Activated CD8-positive, alpha-beta memory T cell treated with anti-CD3 and anti-CD28 coated beads, Interleukin-2, amount 50 U/mL, for 24 hours (primary cell): Measurements from ENCODE around the gene SLC35A4.
"Not testable (repeated sequence)": the region's sequence is repeated elsewhere in the genome, so short reads cannot be mapped to it uniquely, and the experiment has no call there.

Source experiments
- DNase-seq: peaks from one replicate; pipeline ENCODE4 v3.0.0-alpha.2; 2020; ENCODE audit errors: extremely low read depth

SLC35A4 gene

GRCh38 chr5:140590861-140591260 lies 26.2 kb downstream of the SLC35A4 start:
- DNase-seq = no peak

- no peak for DNase-seq
Measured at GRCh38 chr5:140591747-140592372, 27.2 kb downstream of the SLC35A4 start.

GRCh38 chr5:140593070-140593469 lies 28.4 kb downstream of the SLC35A4 start:
- DNase-seq = not testable (repeated sequence)

- no peak for DNase-seq
Measured at GRCh38 chr5:140594169-140594568, 29.5 kb downstream of the SLC35A4 start.

GRCh38 chr5:140595538-140596300 lies 31.1 kb downstream of the SLC35A4 start:
- DNase-seq = no peak

- no peak for DNase-seq
Measured at GRCh38 chr5:140596321-140596741, 31.7 kb downstream of the SLC35A4 start.

GRCh38 chr5:140598836-140599235 lies 34.2 kb downstream of the SLC35A4 start:
- no peak for DNase-seq

GRCh38 chr5:140600096-140600495 lies 35.5 kb downstream of the SLC35A4 start:
- DNase-seq = no peak

- no peak for DNase-seq
Measured at GRCh38 chr5:140602147-140602546, 37.5 kb downstream of the SLC35A4 start.

GRCh38 chr5:140603446-140603698 lies 38.7 kb downstream of the SLC35A4 start:
- not testable (repeated sequence) for DNase-seq

GRCh38 chr5:140603734-140604133 lies 39.1 kb downstream of the SLC35A4 start:
- no peak for DNase-seq

- no peak for DNase-seq
Measured at GRCh38 chr5:140605879-140606278, 41.3 kb downstream of the SLC35A4 start.

GRCh38 chr5:140607031-140607430 lies 42.4 kb downstream of the SLC35A4 start:
- no peak for DNase-seq

GRCh38 chr5:140608722-140609121 lies 44.1 kb downstream of the SLC35A4 start:
- DNase-seq = no peak

GRCh38 chr5:140609126-140609525 lies 44.5 kb downstream of the SLC35A4 start:
- no peak for DNase-seq

- DNase-seq = no peak
Measured at GRCh38 chr5:140611020-140611521, 46.4 kb downstream of the SLC35A4 start.
